ENCODE measurements around the gene CHMP1B.

GRCh38 chr18:11860594-11861450, 9.6 kb downstream of the CHMP1B start:
- TF ChIP-seq EZH2 (IDR thresholded peaks at IDR 0.05; ENCODE audit: low read length, missing control alignments) (no peak), CTCF (conservative IDR thresholded peaks at IDR 0.05 in 1 of 2, IDR thresholded peaks at IDR 0.05 in 1 of 2; ENCODE audit: low read depth in 1 of 2, low read length in 2 of 2) (no peak)
